SK-N-SH treated with all-trans-retinoic acid at 6 μM for 48 hours (cell line): ENCODE data around the gene GNG13.

Experiments used
- ATAC-seq: fragments of 200-7000 bp; cut with Tn5 transposase; 3 replicates; pipeline ENCODE4 v1.9.1; 2020; ENCODE audit warnings: mild to moderate bottlenecking, moderate library complexity
- ARNTL ChIP-seq: fragments of 450-650 bp; formaldehyde crosslinking; IDR thresholded peaks from 2 replicates; pipeline ENCODE4 v1.5.0; 2020; ENCODE audit warnings: low read depth, mild to moderate bottlenecking, moderate library complexity, borderline replicate concordance
- CREB5 ChIP-seq: fragments of 250-450 bp; sonication (Bioruptor Pico); IDR thresholded peaks from 2 replicates; pipeline ENCODE4 v1.5.1; 2020; ENCODE audit warnings: low read depth, mild to moderate bottlenecking, moderate library complexity
- CSDC2 ChIP-seq: fragments of 250-450 bp; sonication (Bioruptor Pico); IDR thresholded peaks from 2 replicates; pipeline ENCODE4 v1.5.0; 2020; ENCODE audit warnings: mild to moderate bottlenecking, moderate library complexity
- ESRRG ChIP-seq: fragments of 250-450 bp; sonication (Bioruptor Pico); IDR thresholded peaks from 2 replicates; pipeline ENCODE4 v1.6.1; 2021; ENCODE audit warnings: mild to moderate bottlenecking
- GLIS3 ChIP-seq: fragments of 250-450 bp; sonication (Bioruptor Pico); IDR thresholded peaks from 2 replicates; pipeline ENCODE4 v1.5.0; 2020; ENCODE audit warnings: mild to moderate bottlenecking, moderate library complexity
- ISL1 ChIP-seq: fragments of 250-450 bp; sonication (Bioruptor Pico); IDR thresholded peaks from 2 replicates; pipeline ENCODE4 v2.1.2; 2022; ENCODE audit warnings: mild to moderate bottlenecking, moderate library complexity
- OSR1 ChIP-seq: fragments of 250-450 bp; sonication (Bioruptor Pico); IDR thresholded peaks from 2 replicates; pipeline ENCODE4 v1.8.0; 2022; ENCODE audit warnings: moderate library complexity, mild to moderate bottlenecking, inconsistent platforms
- POU6F1 ChIP-seq: fragments of 250-450 bp; sonication (Bioruptor Pico); IDR thresholded peaks from 2 replicates; pipeline ENCODE4 v1.8.0; 2021; ENCODE audit warnings: low read depth, mild to moderate bottlenecking, moderate library complexity, borderline replicate concordance
- RARB ChIP-seq: fragments of 250-450 bp; sonication (Bioruptor Pico); IDR thresholded peaks from 2 replicates; pipeline ENCODE4 v1.8.0; 2021; ENCODE audit warnings: mild to moderate bottlenecking, moderate library complexity
- TCF4 ChIP-seq: fragments of 250-450 bp; sonication (Bioruptor Pico); IDR thresholded peaks from 2 replicates; pipeline ENCODE4 v1.8.0; 2021; ENCODE audit warnings: mild to moderate bottlenecking, moderate library complexity, borderline replicate concordance
- TOX ChIP-seq: fragments of 250-450 bp; sonication (Bioruptor Pico); IDR thresholded peaks from 2 replicates; pipeline ENCODE4 v1.8.0; 2021; ENCODE audit warnings: mild to moderate bottlenecking, moderate library complexity, borderline replicate concordance
- TSHZ2 ChIP-seq: fragments of 250-450 bp; sonication (Bioruptor Pico); IDR thresholded peaks from 2 replicates; pipeline ENCODE4 v1.5.0; 2020; ENCODE audit warnings: mild to moderate bottlenecking, moderate library complexity
- ZC3H10 ChIP-seq: fragments of 250-450 bp; sonication (Bioruptor Pico); IDR thresholded peaks from 2 replicates; pipeline ENCODE4 v1.5.1; 2021; ENCODE audit warnings: mild to moderate bottlenecking, moderate library complexity
- ZFP30 ChIP-seq: fragments of 450-650 bp; formaldehyde crosslinking; IDR thresholded peaks from 2 replicates; pipeline ENCODE4 v1.5.0; 2022; ENCODE audit warnings: mild to moderate bottlenecking, moderate library complexity
- ZNF565 ChIP-seq: fragments of 450-650 bp; formaldehyde crosslinking; conservative IDR thresholded peaks from 2 replicates; pipeline ENCODE4 v1.5.0; 2020; ENCODE audit warnings: low read depth, mild to moderate bottlenecking, moderate library complexity
- ZNF70 ChIP-seq: fragments of 450-650 bp; formaldehyde crosslinking; IDR thresholded peaks from 2 replicates; pipeline ENCODE4 v1.5.0; 2020; ENCODE audit warnings: mild to moderate bottlenecking, moderate library complexity
- ZNF8 ChIP-seq: fragments of 450-650 bp; formaldehyde crosslinking; IDR thresholded peaks from 2 replicates; pipeline ENCODE4 v1.5.0; 2020; ENCODE audit warnings: mild to moderate bottlenecking, moderate library complexity

Gene GNG13

GRCh38 chr16:828891-829290, 28.4 kb upstream of the GNG13 start (continued):
- TF ChIP-seq TSHZ2 = no peak
- no peak for TF ChIP-seq OSR1 (CRISPR knock-in tag)
- TF ChIP-seq TCF4 (CRISPR knock-in tag) = no peak
- no peak for TF ChIP-seq ZNF565
- no peak for TF ChIP-seq POU6F1

GRCh38 chr16:827513-827912, 27.0 kb upstream of the GNG13 start:
- TF ChIP-seq ESRRG (CRISPR knock-in tag) (no peak), TCF4 (CRISPR knock-in tag) (no peak), ISL1 (no peak), ARNTL (no peak), ZC3H10 (CRISPR knock-in tag) (no peak), ZNF565 (no peak)
- ATAC-seq = no peak

GRCh38 chr16:825341-826061, 25.0 kb upstream of the GNG13 start:
- peak; percentile 37; the same call in 2 of the 3 replicates for ATAC-seq
- no peak for TF ChIP-seq TCF4 (CRISPR knock-in tag)
- TF ChIP-seq ZNF70 (CRISPR knock-in tag) = no peak
- TF ChIP-seq OSR1 (CRISPR knock-in tag) = no peak
- no peak for TF ChIP-seq GLIS3 (CRISPR knock-in tag)
- TF ChIP-seq TOX (CRISPR knock-in tag) = no peak
- TF ChIP-seq ZNF8 (CRISPR knock-in tag) = no peak
- no peak for TF ChIP-seq ARNTL
- TF ChIP-seq ESRRG (CRISPR knock-in tag) = no peak
- no peak for TF ChIP-seq RARB (CRISPR knock-in tag)
- TF ChIP-seq CREB5 (CRISPR knock-in tag) = no peak
- TF ChIP-seq CSDC2 (CRISPR knock-in tag) = no peak
- no peak for TF ChIP-seq ZFP30

- TF ChIP-seq OSR1 (CRISPR knock-in tag) = no peak
- TF ChIP-seq ESRRG (CRISPR knock-in tag) = no peak
- no peak for TF ChIP-seq RARB (CRISPR knock-in tag)
- no peak for TF ChIP-seq TOX (CRISPR knock-in tag)
- no peak for TF ChIP-seq TSHZ2
- TF ChIP-seq ISL1 = no peak
- no peak for TF ChIP-seq POU6F1
- TF ChIP-seq ARNTL = no peak
- TF ChIP-seq ZC3H10 (CRISPR knock-in tag) = no peak
- no peak for TF ChIP-seq ZNF8 (CRISPR knock-in tag)
- no peak for TF ChIP-seq CSDC2 (CRISPR knock-in tag)
- ATAC-seq = no peak
Observed at GRCh38 chr16:824601-825000, 24.1 kb upstream of the GNG13 start.
